Neural cell (in vitro differentiated cells): ENCODE measurements around the gene SDF2.

Experiments used
- CTCF ChIP-seq: fragments of 450-650 bp; IDR thresholded peaks from 2 replicates; pipeline ENCODE4 v1.5.1; 2014; ENCODE audit warnings: antibody characterized with exemption, mild to moderate bottlenecking, moderate library complexity; ENCODE audit not compliant: poor library complexity, severe bottlenecking
- EZH2 ChIP-seq: fragments of 200-600, 300-800 bp; shearing (Covaris generic), sonication (generic); IDR thresholded peaks from 2 replicates; pipeline ENCODE4 v1.6.1; 2014; ENCODE audit warnings: antibody characterized with exemption, low read length, borderline replicate concordance, mild to moderate bottlenecking; ENCODE audit not compliant: insufficient read depth, poor library complexity, severe bottlenecking
- MXI1 ChIP-seq: fragments of 450-650 bp; conservative IDR thresholded peaks from 2 replicates; pipeline ENCODE4 v1.6.1; 2014; ENCODE audit warnings: antibody characterized with exemption, mild to moderate bottlenecking; ENCODE audit not compliant: poor library complexity, severe bottlenecking
- POLR2AphosphoS5 ChIP-seq: IDR thresholded peaks from 2 replicates; pipeline ENCODE4 v1.6.1; 2012
- REST ChIP-seq: IDR thresholded peaks from 2 replicates; pipeline ENCODE4 v1.6.1; 2012; ENCODE audit warnings: borderline replicate concordance
- SMC3 ChIP-seq: fragments of 450-650 bp; conservative IDR thresholded peaks from 2 replicates; pipeline ENCODE4 v1.6.1; 2014; ENCODE audit warnings: antibody characterized with exemption, mild to moderate bottlenecking, moderate library complexity; ENCODE audit not compliant: poor library complexity

- TF ChIP-seq CTCF: no peak
- no peak for TF ChIP-seq POLR2AphosphoS5
- no peak for TF ChIP-seq EZH2
- no peak for TF ChIP-seq REST
- no peak for TF ChIP-seq SMC3
- no peak for TF ChIP-seq MXI1
Measured at GRCh38 chr17:28623696-28624095, 38.0 kb downstream of the SDF2 start.
